HepG2 (cell line): ENCODE data around the gene PHF13. TPM values are rescaled to one million over a fixed set of nuclear protein-coding genes. Genes with fewer than 3 reads are reported as not detected.

ENCODE experiments used
- ATRX ChIP-seq: sonication (generic); formaldehyde crosslinking; IDR thresholded peaks from 2 replicates; pipeline ENCODE4 v1.4.0; 2020; ENCODE audit warnings: missing genetic modification reagents, borderline replicate concordance
- CREB1 ChIP-seq, 2 experiments: fragments of 450-650 bp in 1 of 2; IDR thresholded peaks; 2 replicates each; pipeline ENCODE4 v1.6.1; 2016 to 2017; ENCODE audit warnings: control low read depth in 1 of 2, mild to moderate bottlenecking in 1 of 2, missing compliant biosample characterization in 1 of 2, missing genetic modification characterization in 1 of 2
- FIP1L1 ChIP-seq: fragments of 200-400 bp; formaldehyde crosslinking; IDR thresholded peaks from 2 replicates; pipeline ENCODE4 v1.6.1; 2018; ENCODE audit warnings: low read depth, mild to moderate bottlenecking, low read length, moderate library complexity, borderline replicate concordance; ENCODE audit not compliant: insufficient read depth
- FOXK2 ChIP-seq: fragments of 450-650 bp; IDR thresholded peaks from 2 replicates; pipeline ENCODE4 v1.6.1; 2016
- KDM2A ChIP-seq: sonication (generic); formaldehyde crosslinking; IDR thresholded peaks from 2 replicates; pipeline ENCODE4 v1.4.0; 2020; ENCODE audit warnings: low read depth, missing genetic modification reagents, borderline replicate concordance
- MYC ChIP-seq: sonication (generic); formaldehyde crosslinking; IDR thresholded peaks from 2 replicates; pipeline ENCODE4 v1.9.0; 2021; ENCODE audit warnings: missing genetic modification reagents, borderline replicate concordance
- NAIF1 ChIP-seq: sonication (generic); formaldehyde crosslinking; IDR thresholded peaks from 2 replicates; pipeline ENCODE4 v1.5.0; 2020; ENCODE audit warnings: mild to moderate bottlenecking, missing genetic modification reagents, borderline replicate concordance
- SMARCE1 ChIP-seq: fragments of 450-650 bp; IDR thresholded peaks from 2 replicates; pipeline ENCODE4 v1.6.1; 2017; ENCODE audit warnings: borderline replicate concordance
- ZNF10 ChIP-seq: sonication (generic); formaldehyde crosslinking; IDR thresholded peaks from 2 replicates; pipeline ENCODE4 v1.4.0; 2020; ENCODE audit warnings: mild to moderate bottlenecking, low read depth, missing genetic modification reagents, borderline replicate concordance
- ZNF225 ChIP-seq: sonication (generic); formaldehyde crosslinking; IDR thresholded peaks from 2 replicates; pipeline ENCODE4 v1.4.0; 2020; ENCODE audit warnings: mild to moderate bottlenecking, missing genetic modification reagents
- ZNF30 ChIP-seq: sonication (generic); formaldehyde crosslinking; IDR thresholded peaks from 2 replicates; pipeline ENCODE4 v1.5.0; 2020; ENCODE audit warnings: mild to moderate bottlenecking, missing genetic modification reagents
- ZNF543 ChIP-seq: sonication (generic); formaldehyde crosslinking; IDR thresholded peaks from 2 replicates; pipeline ENCODE4 v1.4.0; 2020; ENCODE audit warnings: mild to moderate bottlenecking, missing genetic modification reagents
- ZNF569 ChIP-seq: sonication (generic); formaldehyde crosslinking; IDR thresholded peaks from 2 replicates; pipeline ENCODE4 v1.5.0; 2020; ENCODE audit warnings: mild to moderate bottlenecking, missing genetic modification reagents, moderate library complexity, borderline replicate concordance
- ZNF619 ChIP-seq: sonication (generic); formaldehyde crosslinking; IDR thresholded peaks from 2 replicates; pipeline ENCODE4 v1.4.0; 2020; ENCODE audit warnings: mild to moderate bottlenecking, missing genetic modification reagents
- polyA plus RNA-seq, 8 experiments: library from polyadenylated mRNA; depleted of rRNA in 3 of 8; stranded (reverse) in 7 of 8; unstranded in 1 of 8; fragments of >200 nt; fragmentation: Illumina TruSeq in 4 of 8; extraction: Trizol in 4 of 8; gene quantifications; 2 replicates each; pipeline versions ENCODE4 v1.2.1 to v1.2.3, GENCODE V29; 2011 to 2016; ENCODE audit warnings: low read depth in 4 of 8, missing spikeins in 1 of 8, mixed read lengths in 1 of 8; ENCODE audit not compliant: insufficient read depth in 1 of 8
- total RNA-seq, 5 experiments: library from RNA; depleted of rRNA; stranded (reverse); fragments of >200 nt; fragmentation: Illumina TruSeq; extraction: Trizol; gene quantifications; 2 replicates each; pipeline ENCODE4 v1.2.3, GENCODE V29; 2016; ENCODE audit warnings: low read depth in 1 of 5
- TF ChIP-seq, protein P1 (sequence below): sonication (generic); formaldehyde crosslinking; IDR thresholded peaks from 2 replicates; pipeline ENCODE4 v1.5.1; 2020; ENCODE audit warnings: mild to moderate bottlenecking, missing genetic modification reagents, borderline replicate concordance
- TF ChIP-seq, protein P2 (sequence below): sonication (generic); formaldehyde crosslinking; IDR thresholded peaks from 2 replicates; pipeline ENCODE4 v1.4.0; 2020; ENCODE audit warnings: mild to moderate bottlenecking, low read depth, missing genetic modification reagents
- TF ChIP-seq, protein P3 (sequence below): sonication (generic); formaldehyde crosslinking; IDR thresholded peaks from 2 replicates; pipeline ENCODE4 v1.4.0; 2020; ENCODE audit warnings: mild to moderate bottlenecking, low read depth, missing genetic modification reagents
- TF ChIP-seq, protein P4 (sequence below): sonication (generic); formaldehyde crosslinking; IDR thresholded peaks from 2 replicates; pipeline ENCODE4 v1.8.1; 2023; ENCODE audit warnings: mild to moderate bottlenecking, missing genetic modification reagents, borderline replicate concordance
- TF ChIP-seq, protein P5 (sequence below): sonication (generic); formaldehyde crosslinking; IDR thresholded peaks from 2 replicates; pipeline ENCODE4 v1.5.0; 2020; ENCODE audit warnings: missing genetic modification reagents

PHF13 gene
- total and polyA plus RNA-seq, 2 of the 13 experiments (the other 11 are each of a cell fraction or from before 2014, with no cell fraction given): 4.7 to 7.4 TPM

DNA sequence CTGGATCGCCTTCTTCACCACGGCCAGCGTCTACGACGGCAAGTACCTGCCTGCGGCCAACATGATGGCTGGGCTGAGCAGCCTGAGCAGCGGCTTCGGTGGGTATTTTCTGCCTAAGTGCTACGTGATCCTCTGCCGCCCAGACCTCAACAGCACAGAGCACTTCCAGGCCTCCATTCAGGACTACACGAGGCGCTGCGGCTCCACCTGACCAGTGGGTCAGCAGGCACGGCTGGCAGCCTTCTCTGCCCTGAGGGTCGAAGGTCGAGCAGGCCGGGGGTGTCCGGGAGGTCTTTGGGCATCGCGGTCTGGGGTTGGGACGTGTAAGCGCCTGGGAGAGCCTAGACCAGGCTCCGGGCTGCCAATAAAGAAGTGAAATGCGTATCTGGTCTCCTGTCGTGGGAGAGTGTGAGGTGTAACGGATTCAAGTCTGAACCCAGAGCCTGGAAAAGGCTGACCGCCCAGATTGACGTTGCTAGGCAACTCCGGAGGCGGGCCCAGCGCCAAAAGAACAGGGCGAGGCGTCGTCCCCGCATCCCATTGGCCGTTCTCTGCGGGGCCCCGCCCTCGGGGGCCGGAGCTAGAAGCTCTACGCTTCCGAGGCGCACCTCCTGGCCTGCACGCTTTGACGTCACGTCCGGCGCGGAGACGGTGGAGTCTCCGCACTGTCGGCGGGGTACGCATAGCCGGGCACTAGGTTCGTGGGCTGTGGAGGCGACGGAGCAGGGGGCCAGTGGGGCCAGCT, 34.0 kb upstream of the PHF13 start, which contains the start of gene ZBTB48 (continued):
- TF ChIP-seq, protein P1, sequence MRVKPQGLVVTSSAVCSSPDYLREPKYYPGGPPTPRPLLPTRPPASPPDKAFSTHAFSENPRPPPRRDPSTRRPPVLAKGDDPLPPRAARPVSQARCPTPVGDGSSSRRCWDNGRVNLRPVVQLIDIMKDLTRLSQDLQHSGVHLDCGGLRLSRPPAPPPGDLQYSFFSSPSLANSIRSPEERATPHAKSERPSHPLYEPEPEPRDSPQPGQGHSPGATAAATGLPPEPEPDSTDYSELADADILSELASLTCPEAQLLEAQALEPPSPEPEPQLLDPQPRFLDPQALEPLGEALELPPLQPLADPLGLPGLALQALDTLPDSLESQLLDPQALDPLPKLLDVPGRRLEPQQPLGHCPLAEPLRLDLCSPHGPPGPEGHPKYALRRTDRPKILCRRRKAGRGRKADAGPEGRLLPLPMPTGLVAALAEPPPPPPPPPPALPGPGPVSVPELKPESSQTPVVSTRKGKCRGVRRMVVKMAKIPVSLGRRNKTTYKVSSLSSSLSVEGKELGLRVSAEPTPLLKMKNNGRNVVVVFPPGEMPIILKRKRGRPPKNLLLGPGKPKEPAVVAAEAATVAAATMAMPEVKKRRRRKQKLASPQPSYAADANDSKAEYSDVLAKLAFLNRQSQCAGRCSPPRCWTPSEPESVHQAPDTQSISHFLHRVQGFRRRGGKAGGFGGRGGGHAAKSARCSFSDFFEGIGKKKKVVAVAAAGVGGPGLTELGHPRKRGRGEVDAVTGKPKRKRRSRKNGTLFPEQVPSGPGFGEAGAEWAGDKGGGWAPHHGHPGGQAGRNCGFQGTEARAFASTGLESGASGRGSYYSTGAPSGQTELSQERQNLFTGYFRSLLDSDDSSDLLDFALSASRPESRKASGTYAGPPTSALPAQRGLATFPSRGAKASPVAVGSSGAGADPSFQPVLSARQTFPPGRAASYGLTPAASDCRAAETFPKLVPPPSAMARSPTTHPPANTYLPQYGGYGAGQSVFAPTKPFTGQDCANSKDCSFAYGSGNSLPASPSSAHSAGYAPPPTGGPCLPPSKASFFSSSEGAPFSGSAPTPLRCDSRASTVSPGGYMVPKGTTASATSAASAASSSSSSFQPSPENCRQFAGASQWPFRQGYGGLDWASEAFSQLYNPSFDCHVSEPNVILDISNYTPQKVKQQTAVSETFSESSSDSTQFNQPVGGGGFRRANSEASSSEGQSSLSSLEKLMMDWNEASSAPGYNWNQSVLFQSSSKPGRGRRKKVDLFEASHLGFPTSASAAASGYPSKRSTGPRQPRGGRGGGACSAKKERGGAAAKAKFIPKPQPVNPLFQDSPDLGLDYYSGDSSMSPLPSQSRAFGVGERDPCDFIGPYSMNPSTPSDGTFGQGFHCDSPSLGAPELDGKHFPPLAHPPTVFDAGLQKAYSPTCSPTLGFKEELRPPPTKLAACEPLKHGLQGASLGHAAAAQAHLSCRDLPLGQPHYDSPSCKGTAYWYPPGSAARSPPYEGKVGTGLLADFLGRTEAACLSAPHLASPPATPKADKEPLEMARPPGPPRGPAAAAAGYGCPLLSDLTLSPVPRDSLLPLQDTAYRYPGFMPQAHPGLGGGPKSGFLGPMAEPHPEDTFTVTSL (CRISPR knock-in tag): no peak
- TF ChIP-seq ZNF619 (peak; percentile 69; the same call in 1 of the 2 replicates), KDM2A (peak; percentile 84; the same call in 1 of the 2 replicates), FIP1L1 (no peak), FOXK2 (no peak), ZNF30 (CRISPR knock-in tag) (no peak), SMARCE1 (no peak), ATRX (CRISPR knock-in tag) (no peak), ZNF225 (peak; percentile 81; the same call in 1 of the 2 replicates), NAIF1 (CRISPR knock-in tag) (no peak), ZNF10 (CRISPR knock-in tag) (no peak), ZNF543 (CRISPR knock-in tag) (peak; percentile 32; the same call in 1 of the 2 replicates), ZNF569 (CRISPR knock-in tag) (no peak), CREB1 (IDR thresholded peaks at IDR 0.05) (peak; percentile 97), CREB1 (CRISPR knock-in tag; IDR thresholded peaks at IDR 0.05) (peak; percentile 97), MYC (CRISPR knock-in tag) (peak; percentile 77)
- TF ChIP-seq, protein P2, sequence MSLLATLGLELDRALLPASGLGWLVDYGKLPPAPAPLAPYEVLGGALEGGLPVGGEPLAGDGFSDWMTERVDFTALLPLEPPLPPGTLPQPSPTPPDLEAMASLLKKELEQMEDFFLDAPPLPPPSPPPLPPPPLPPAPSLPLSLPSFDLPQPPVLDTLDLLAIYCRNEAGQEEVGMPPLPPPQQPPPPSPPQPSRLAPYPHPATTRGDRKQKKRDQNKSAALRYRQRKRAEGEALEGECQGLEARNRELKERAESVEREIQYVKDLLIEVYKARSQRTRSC: no peak
- TF ChIP-seq, protein P3, sequence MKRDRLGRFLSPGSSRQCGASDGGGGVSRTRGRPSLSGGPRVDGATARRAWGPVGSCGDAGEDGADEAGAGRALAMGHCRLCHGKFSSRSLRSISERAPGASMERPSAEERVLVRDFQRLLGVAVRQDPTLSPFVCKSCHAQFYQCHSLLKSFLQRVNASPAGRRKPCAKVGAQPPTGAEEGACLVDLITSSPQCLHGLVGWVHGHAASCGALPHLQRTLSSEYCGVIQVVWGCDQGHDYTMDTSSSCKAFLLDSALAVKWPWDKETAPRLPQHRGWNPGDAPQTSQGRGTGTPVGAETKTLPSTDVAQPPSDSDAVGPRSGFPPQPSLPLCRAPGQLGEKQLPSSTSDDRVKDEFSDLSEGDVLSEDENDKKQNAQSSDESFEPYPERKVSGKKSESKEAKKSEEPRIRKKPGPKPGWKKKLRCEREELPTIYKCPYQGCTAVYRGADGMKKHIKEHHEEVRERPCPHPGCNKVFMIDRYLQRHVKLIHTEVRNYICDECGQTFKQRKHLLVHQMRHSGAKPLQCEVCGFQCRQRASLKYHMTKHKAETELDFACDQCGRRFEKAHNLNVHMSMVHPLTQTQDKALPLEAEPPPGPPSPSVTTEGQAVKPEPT (CRISPR knock-in tag): no peak
- TF ChIP-seq, protein P4, sequence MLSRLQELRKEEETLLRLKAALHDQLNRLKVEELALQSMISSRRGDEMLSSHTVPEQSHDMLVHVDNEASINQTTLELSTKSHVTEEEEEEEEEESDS (CRISPR knock-in tag): no peak
- TF ChIP-seq, protein P5, sequence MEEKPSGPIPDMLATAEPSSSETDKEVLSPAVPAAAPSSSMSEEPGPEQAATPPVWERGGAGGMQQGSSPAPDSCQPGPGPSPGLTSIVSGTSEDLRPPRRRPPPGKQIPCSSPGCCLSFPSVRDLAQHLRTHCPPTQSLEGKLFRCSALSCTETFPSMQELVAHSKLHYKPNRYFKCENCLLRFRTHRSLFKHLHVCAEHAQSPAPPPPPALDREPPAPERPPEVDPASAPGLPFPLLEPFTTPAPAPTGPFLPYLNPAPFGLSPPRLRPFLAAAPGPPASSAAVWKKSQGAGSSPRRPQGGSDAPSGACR (CRISPR knock-in tag): peak; percentile 73
